PC-3 (cell line): ENCODE data around the gene THAP7. TPM values are rescaled to one million over a fixed set of nuclear protein-coding genes. Genes with fewer than 3 reads are reported as not detected.

ENCODE experiments used
- ATAC-seq: fragments of 200-7000 bp; cut with Tn5 transposase; 2 replicates; pipeline ENCODE4 v1.9.1; 2020; ENCODE audit warnings: mild to moderate bottlenecking, moderate library complexity
- BruUV-seq: library from RNA; stranded (reverse); fragments of 400-500 nt; replicated peaks from 2 replicates; lab custom pipeline; 2021; lab: Mats Ljungman, UMichigan
- CTCF ChIA-PET: fragments of 300-600 bp; sonication (Branson Sonifier 250); formaldehyde crosslinking; loops from one replicate; lab custom pipeline; 2022; ENCODE audit warnings: antibody characterized with exemption; lab: Charles Lee
- POLR2A ChIA-PET: fragments of 300-600 bp; sonication (Branson Sonifier 250); formaldehyde crosslinking; loops from one replicate; lab custom pipeline; 2022; ENCODE audit warnings: antibody characterized with exemption; ENCODE audit not compliant: unreplicated experiment; lab: Charles Lee
- DNase-seq: peaks from one replicate; pipeline ENCODE4 v3.0.0-alpha.2; 2015
- H2AFZ ChIP-seq: fragments of 300-600 bp; sonication (generic); 2 replicates; pipeline ENCODE4 v1.6.0; 2016; ENCODE audit warnings: antibody characterized with exemption, low read length
- H3F3A ChIP-seq: fragments of 300-600 bp; sonication (generic); one replicate; pipeline ENCODE4 v1.6.0; 2017; ENCODE audit warnings: antibody characterized with exemption, low read length, control low read depth, mild to moderate bottlenecking; ENCODE audit not compliant: unreplicated experiment
- H3K27ac ChIP-seq: fragments of 300-600 bp; sonication (generic); 2 replicates; pipeline ENCODE4 v1.5.1; 2016; ENCODE audit warnings: mild to moderate bottlenecking, low read length
- H3K27me3 ChIP-seq: fragments of 300-600 bp; sonication (generic); 2 replicates; pipeline ENCODE4 v1.6.1; 2016; ENCODE audit warnings: low read length, mixed read lengths
- H3K36me3 ChIP-seq: fragments of 300-600 bp; sonication (generic); 2 replicates; pipeline ENCODE4 v1.6.1; 2016; ENCODE audit warnings: low read depth, mixed run types, low read length, mixed read lengths
- H3K4me1 ChIP-seq: fragments of 300-600 bp; sonication (generic); 2 replicates; pipeline ENCODE4 v1.5.1; 2016; ENCODE audit warnings: low read length; ENCODE audit not compliant: insufficient read depth
- H3K4me2 ChIP-seq: fragments of 300-600 bp; sonication (generic); 2 replicates; pipeline ENCODE4 v1.6.0; 2016; ENCODE audit warnings: low read length
- H3K4me3 ChIP-seq: fragments of 300-600 bp; sonication (generic); 2 replicates; pipeline ENCODE4 v1.5.1; 2016; ENCODE audit warnings: mild to moderate bottlenecking, low read length, mixed read lengths
- H3K79me2 ChIP-seq: fragments of 300-600 bp; sonication (generic); 2 replicates; pipeline ENCODE4 v1.6.1; 2017; ENCODE audit warnings: low read length, mixed read lengths
- H3K9ac ChIP-seq: fragments of 300-600 bp; sonication (generic); 2 replicates; pipeline ENCODE4 v1.6.0; 2016; ENCODE audit warnings: mild to moderate bottlenecking, low read length
- H3K9me2 ChIP-seq: fragments of 300-600 bp; sonication (generic); replicated peaks from 2 replicates; pipeline ENCODE4 v1.6.1; 2016; ENCODE audit warnings: mixed run types, low read length, mixed read lengths
- H3K9me3 ChIP-seq: fragments of 300-600 bp; sonication (generic); 2 replicates; pipeline ENCODE4 v1.6.1; 2016; ENCODE audit warnings: low read length, mixed read lengths
- H4K20me1 ChIP-seq: fragments of 300-600 bp; sonication (generic); 2 replicates; pipeline ENCODE4 v1.6.1; 2016; ENCODE audit warnings: low read length, mixed read lengths
- CTCF ChIP-seq: fragments of 300-600 bp; sonication (generic); conservative IDR thresholded peaks from 2 replicates; pipeline ENCODE4 v1.5.1; 2017; ENCODE audit warnings: antibody characterized with exemption, low read depth, mild to moderate bottlenecking, low read length
- EZH2 ChIP-seq: fragments of 300-600 bp; sonication (generic); IDR thresholded peaks from one replicate; pipeline ENCODE4 v1.6.1; 2017; ENCODE audit warnings: antibody characterized with exemption, mild to moderate bottlenecking, low read length; ENCODE audit not compliant: unreplicated experiment
- EZH2phosphoT487 ChIP-seq: fragments of 300-600 bp; sonication (generic); IDR thresholded peaks from 2 replicates; pipeline ENCODE4 v1.6.1; 2018; ENCODE audit warnings: mild to moderate bottlenecking, antibody characterized with exemption, low read length, borderline replicate concordance
- intact Hi-C: fragments of 100-400 bp; cut with micrococcal nuclease; formaldehyde crosslinking; loops from 2 replicates; pipeline ENCODE4 v1.9.0; 2023
- total RNA-seq: library from RNA; depleted of rRNA; stranded (reverse); fragments of >200 nt; gene quantifications from 2 replicates; pipeline ENCODE4 v1.2.3, GENCODE V29; 2014

THAP7 gene
- total RNA-seq, 1 experiment from 2014 or later = 43.0 TPM

GRCh38 chr22:21014202-21014725 lies 12.3 kb upstream of the THAP7 start:
- Histone ChIP-seq H3K27me3 (no peaks in the 10 kb centered on the region), H3F3A (no peaks in the 10 kb centered on the region), H2AFZ (no peak overlapping the region), H3K9me2 (no peaks in the 10 kb centered on the region), H3K36me3 (no peaks in the 10 kb centered on the region), H3K79me2 (no peaks in the 10 kb centered on the region), H4K20me1 (no peaks in the 10 kb centered on the region), H3K9me3 (no peaks in the 10 kb centered on the region), H3K9ac (no peak overlapping the region), H3K4me2 (no peak overlapping the region), H3K4me3 (no peak overlapping the region), H3K4me1 (peaks cover 7% of the 10 kb centered on the region; the same call in 1 of the 2 replicates), H3K27ac (no peak overlapping the region)
- no TSS peak for BruUV-seq
- intact Hi-C loops = no loop called here
- DNase-seq (no peak), ATAC-seq (no peak)
- ChIA-PET CTCF (no interaction called here), POLR2A (interaction anchor here (0.6 kb wide), 1 partner anchor 32 kb away, joined by 6 read pairs; the partner anchor contains the start of gene LZTR1)
- TF ChIP-seq EZH2phosphoT487 (no peak), CTCF (no peak), EZH2 (no peak)

DNA sequence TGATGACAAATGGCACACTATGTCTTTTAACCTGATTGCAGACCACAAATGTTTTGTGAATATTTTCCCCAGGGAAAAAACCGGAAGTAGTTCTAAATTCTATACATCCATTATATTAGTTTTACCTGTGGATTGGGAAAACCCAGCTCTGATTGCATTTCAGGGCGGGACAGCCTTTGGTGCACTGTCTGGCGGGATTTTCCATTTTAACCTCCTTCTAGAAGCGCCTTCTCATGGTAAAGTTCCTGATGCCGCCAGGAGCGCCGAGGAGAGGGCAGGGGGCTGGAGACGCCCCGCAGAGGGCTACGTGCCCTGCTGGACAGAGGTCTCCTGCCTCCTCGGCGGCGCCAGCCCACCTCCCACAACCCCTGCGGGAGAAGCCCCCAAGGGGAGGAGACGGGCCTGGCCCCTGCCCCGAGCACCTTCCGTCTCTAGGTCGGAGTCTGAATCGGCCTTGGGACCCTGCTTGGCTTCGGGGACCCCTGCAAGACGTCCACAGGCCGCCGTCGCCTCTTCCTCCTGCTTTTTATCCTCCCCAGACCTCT lies 11.8 kb upstream of the THAP7 start:
- TF ChIP-seq EZH2phosphoT487 (no peak), EZH2 (no peak)
- Histone ChIP-seq H3K27ac (no peak overlapping the region), H2AFZ (no peak overlapping the region), H3K4me3 (no peak overlapping the region), H3K9ac (no peak overlapping the region), H3K9me3 (no peaks in the 10 kb centered on the region), H3K36me3 (no peaks in the 10 kb centered on the region), H4K20me1 (no peaks in the 10 kb centered on the region), H3K4me2 (no peak overlapping the region), H3K79me2 (no peaks in the 10 kb centered on the region), H3F3A (no peaks in the 10 kb centered on the region), H3K27me3 (no peaks in the 10 kb centered on the region), H3K4me1 (peaks cover 7% of the 10 kb centered on the region; the same call in 1 of the 2 replicates), H3K9me2 (no peaks in the 10 kb centered on the region)
- DNase-seq (no peak), ATAC-seq (no peak)
- ChIA-PET CTCF (no interaction called here), POLR2A (no interaction called here)
- no TSS peak for BruUV-seq
- intact Hi-C loops = no loop called here

- TF ChIP-seq CTCF = no peak
- TF ChIP-seq EZH2phosphoT487 = no peak
- TF ChIP-seq EZH2 = no peak
- Histone ChIP-seq H3K4me1 (peaks cover 7% of the 10 kb centered on the region; the same call in 1 of the 2 replicates), H3K27ac (no peak overlapping the region), H3K27me3 (no peaks in the 10 kb centered on the region), H2AFZ (no peak overlapping the region), H3K4me3 (no peak overlapping the region), H4K20me1 (no peaks in the 10 kb centered on the region), H3K4me2 (no peak overlapping the region), H3K9me2 (no peaks in the 10 kb centered on the region), H3K9ac (no peak overlapping the region), H3K79me2 (no peaks in the 10 kb centered on the region), H3F3A (no peaks in the 10 kb centered on the region), H3K36me3 (no peaks in the 10 kb centered on the region), H3K9me3 (no peaks in the 10 kb centered on the region)
- BruUV-seq = no TSS peak
- DNase-seq (no peak), ATAC-seq (no peak)
- CTCF ChIA-PET = no interaction called here
- POLR2A ChIA-PET = no interaction called here
- intact Hi-C loops = no loop called here
Measured at GRCh38 chr22:21012446-21013407, 10.8 kb upstream of the THAP7 start.
